H9 (cell line): ENCODE measurements around the gene CRAMP1. TPM values are rescaled to one million over a fixed set of nuclear protein-coding genes. Genes with fewer than 3 reads are reported as not detected.
A peak's percentile ranks its signal among the peaks of the same experiment; 100 is the strongest.

Experiments
- DNase-seq: peaks from one replicate; pipeline ENCODE4 v3.0.0-alpha.2; 2017
- H2AFZ ChIP-seq: one replicate; pipeline ENCODE4 v1.6.1; 2013; ENCODE audit warnings: mild to moderate bottlenecking, low read length, control low read depth, moderate library complexity
- H2AK5ac ChIP-seq: 2 replicates; pipeline ENCODE4 v1.6.1; 2013; ENCODE audit warnings: low read length, control low read depth, mixed read lengths; ENCODE audit not compliant: insufficient read length
- H2BK120ac ChIP-seq: one replicate; pipeline ENCODE4 v1.6.1; 2013; ENCODE audit warnings: low read depth, mild to moderate bottlenecking, low read length, control low read depth, inconsistent platforms; ENCODE audit not compliant: poor library complexity, severe bottlenecking
- H2BK12ac ChIP-seq: 2 replicates; pipeline ENCODE4 v1.6.1; 2013; ENCODE audit warnings: low read length, control low read depth, mixed read lengths, low read depth; ENCODE audit not compliant: insufficient read length
- H2BK15ac ChIP-seq: 2 replicates; pipeline ENCODE4 v1.6.1; 2013; ENCODE audit warnings: low read depth, low read length, control low read depth
- H2BK20ac ChIP-seq: one replicate; pipeline ENCODE4 v1.6.1; 2013; ENCODE audit warnings: low read depth, mild to moderate bottlenecking, low read length, control low read depth, inconsistent platforms; ENCODE audit not compliant: poor library complexity, severe bottlenecking
- H2BK5ac ChIP-seq: 2 replicates; pipeline ENCODE4 v1.6.1; 2013; ENCODE audit warnings: low read length, control low read depth, mixed read lengths; ENCODE audit not compliant: insufficient read length
- H3K14ac ChIP-seq: 2 replicates; pipeline ENCODE4 v1.6.1; 2013; ENCODE audit warnings: low read length, control low read depth; ENCODE audit not compliant: insufficient read depth
- H3K18ac ChIP-seq: 2 replicates; pipeline ENCODE4 v1.6.1; 2013; ENCODE audit warnings: low read depth, mild to moderate bottlenecking, mixed read lengths, low read length, control low read depth; ENCODE audit not compliant: insufficient read length
- H3K23ac ChIP-seq: 2 replicates; pipeline ENCODE4 v1.6.1; 2013; ENCODE audit warnings: low read length, control low read depth, mixed read lengths, low read depth; ENCODE audit not compliant: insufficient read length
- H3K23me2 ChIP-seq: 2 replicates; pipeline ENCODE4 v1.6.1; 2013; ENCODE audit warnings: low read depth, mild to moderate bottlenecking, mixed read lengths, low read length, control low read depth; ENCODE audit not compliant: insufficient read length, poor library complexity, severe bottlenecking
- H3K27ac ChIP-seq: 2 replicates; pipeline ENCODE4 v1.5.1; 2013; ENCODE audit warnings: low read length, control low read depth, mixed read lengths, low read depth; ENCODE audit not compliant: insufficient read length
- H3K27me3 ChIP-seq: 2 replicates; pipeline ENCODE4 v1.6.1; 2013; ENCODE audit warnings: low read length, control low read depth, inconsistent platforms; ENCODE audit not compliant: insufficient read depth
- H3K4ac ChIP-seq: 2 replicates; pipeline ENCODE4 v1.6.1; 2013; ENCODE audit warnings: low read depth, mild to moderate bottlenecking, control low read depth, inconsistent platforms, low read length, moderate library complexity
- H3K4me1 ChIP-seq: 2 replicates; pipeline ENCODE4 v1.6.1; 2013; ENCODE audit warnings: low read length, control low read depth, inconsistent platforms; ENCODE audit not compliant: insufficient read depth
- H3K4me2 ChIP-seq: 2 replicates; pipeline ENCODE4 v1.6.1; 2013; ENCODE audit warnings: low read length, control low read depth, mixed read lengths; ENCODE audit not compliant: insufficient read length, insufficient read depth
- H3K56ac ChIP-seq: 2 replicates; pipeline ENCODE4 v1.6.1; 2013; ENCODE audit warnings: low read depth, mild to moderate bottlenecking, mixed read lengths, low read length, control low read depth; ENCODE audit not compliant: insufficient read length
- H3K79me1 ChIP-seq: 2 replicates; pipeline ENCODE4 v1.6.1; 2013; ENCODE audit warnings: low read depth, mild to moderate bottlenecking, moderate library complexity, low read length, control low read depth, inconsistent platforms; ENCODE audit not compliant: insufficient read depth, poor library complexity, severe bottlenecking
- H3K79me2 ChIP-seq: 2 replicates; pipeline ENCODE4 v1.6.1; 2013; ENCODE audit warnings: low read length, control low read depth, inconsistent platforms; ENCODE audit not compliant: insufficient read depth
- H3K9ac ChIP-seq: 2 replicates; pipeline ENCODE4 v1.6.1; 2013; ENCODE audit warnings: low read length, control low read depth, mixed read lengths; ENCODE audit not compliant: insufficient read length; ENCODE audit errors: extremely low read depth
- H3K9me3 ChIP-seq: one replicate; pipeline ENCODE4 v1.6.1; 2013; ENCODE audit warnings: low read depth, low read length, inconsistent platforms; ENCODE audit not compliant: control insufficient read depth
- H3T11ph ChIP-seq: one replicate; pipeline ENCODE4 v1.6.1; 2013; ENCODE audit warnings: mild to moderate bottlenecking, low read length, control low read depth, inconsistent platforms
- H4K20me1 ChIP-seq: one replicate; pipeline ENCODE4 v1.6.1; 2013; ENCODE audit not compliant: control insufficient read depth, insufficient read length, insufficient read depth
- H4K5ac ChIP-seq: 2 replicates; pipeline ENCODE4 v1.6.1; 2013; ENCODE audit warnings: low read depth, mild to moderate bottlenecking, mixed read lengths, low read length, control low read depth; ENCODE audit not compliant: insufficient read length
- H4K8ac ChIP-seq: replicated peaks from 2 replicates; pipeline ENCODE4 v1.6.1; 2013; ENCODE audit warnings: low read length, control low read depth, mixed read lengths, low read depth; ENCODE audit not compliant: insufficient read length
- H4K91ac ChIP-seq: 2 replicates; pipeline ENCODE4 v1.6.1; 2013; ENCODE audit warnings: low read depth, mild to moderate bottlenecking, moderate library complexity, mixed read lengths, low read length, control low read depth; ENCODE audit not compliant: insufficient read length
- H3K27ac Mint-ChIP-seq, 3 experiments: 2 replicates in 2 of 3; 3 replicates in 1 of 3; pipeline ENCODE4 v1.8.0; 2020 to 2021; ENCODE audit warnings: mixed read lengths in 3 of 3, mild to moderate bottlenecking in 1 of 3, moderate library complexity in 1 of 3
- H3K27me3 Mint-ChIP-seq: 2 replicates; pipeline ENCODE4 v1.8.0; 2021; ENCODE audit warnings: low read depth, mild to moderate bottlenecking, moderate library complexity, mixed read lengths
- H3K36me3 Mint-ChIP-seq, 3 experiments: 2 replicates in 2 of 3; 3 replicates in 1 of 3; pipeline ENCODE4 v1.8.0; 2020 to 2021; ENCODE audit warnings: low read depth in 3 of 3, mixed read lengths in 3 of 3; ENCODE audit not compliant: insufficient read depth in 1 of 3
- H3K4me1 Mint-ChIP-seq, 2 experiments: 2 replicates each; pipeline ENCODE4 v1.8.0; 2020; ENCODE audit warnings: mixed read lengths in 2 of 2
- H3K4me3 Mint-ChIP-seq, 2 experiments: 2 replicates in 1 of 2; 3 replicates in 1 of 2; pipeline ENCODE4 v1.8.0; 2020 to 2021; ENCODE audit warnings: mild to moderate bottlenecking in 2 of 2, mixed read lengths in 2 of 2, moderate library complexity in 1 of 2
- H3K9me3 Mint-ChIP-seq, 2 experiments: 2 replicates in 1 of 2; 3 replicates in 1 of 2; pipeline ENCODE4 v1.8.0; 2020; ENCODE audit warnings: mild to moderate bottlenecking in 2 of 2, mixed read lengths in 2 of 2, moderate library complexity in 1 of 2
- WGBS: extraction: QIAGEN DNeasy Blood & Tissue Kit; methylation state at CpG from one replicate; pipeline ENCODE4 v1.1.7; 2013; ENCODE audit warnings: missing lambda C conversion rate, low lambda C conversion rate, mixed read lengths; ENCODE audit not compliant: insufficient read length; ENCODE audit errors: extremely low coverage; 5-methylcytosine and 5-hydroxymethylcytosine counted together
- total RNA-seq: library from RNA; stranded (reverse); gene quantifications from 2 replicates; pipeline ENCODE4 v1.2.1, GENCODE V29; 2021
- TF ChIP-seq, protein P1 (sequence below): fragments of 200-600 bp; sonication (generic); conservative IDR thresholded peaks from 3 replicates; pipeline ENCODE4 v1.8.0; 2021; ENCODE audit warnings: antibody characterized with exemption, mild to moderate bottlenecking

The CRAMP1 gene
- total RNA-seq, 1 experiment from 2014 or later, result 46.2 TPM

- Histone ChIP-seq H4K8ac (no peak overlapping the region), H3K27me3 (no peaks in the 10 kb centered on the region), H3K18ac (no peak overlapping the region), H4K5ac (no peak overlapping the region), H2BK5ac (no peak overlapping the region), H3K56ac (no peak overlapping the region), H3K23me2 (no peaks in the 10 kb centered on the region), H3K9ac (no peak overlapping the region), H3K27ac (no peak overlapping the region), H3K4me1 (no peaks in the 10 kb centered on the region), H4K20me1 (no peaks in the 10 kb centered on the region), H3K23ac (no peak overlapping the region), H2AFZ (no peak overlapping the region), H2BK12ac (no peak overlapping the region), H4K91ac (no peak overlapping the region), H3T11ph (no peak overlapping the region), H3K9me3 (no peaks in the 10 kb centered on the region), H3K79me2 (no peaks in the 10 kb centered on the region), H2BK20ac (no peak overlapping the region), H2AK5ac (no peak overlapping the region), H2BK15ac (no peak overlapping the region), H3K14ac (no peak overlapping the region; the same call in 1 of the 2 replicates), H3K4ac (no peak overlapping the region), H3K79me1 (no peaks in the 10 kb centered on the region), H3K4me2 (no peak overlapping the region), H2BK120ac (no peak overlapping the region)
- Mint-ChIP-seq H3K27ac (peak overlapping the region; percentile 49 to 90 (median 73); a peak in 4 of 7 replicates), H3K4me1 (no peaks in the 10 kb centered on the region), H3K36me3 (peaks cover 7 to 35% (median 26%) of the 10 kb centered on the region in 3 experiments; a peak in 6 of 7 replicates), H3K4me3 (no peak overlapping the region), H3K27me3 (no peaks in the 10 kb centered on the region), H3K9me3 (no peaks in the 10 kb centered on the region)
- DNase-seq, result no peak
- WGBS, result no CpG with 5 or more reads among the region's 16 CpGs
- TF ChIP-seq, protein P1, sequence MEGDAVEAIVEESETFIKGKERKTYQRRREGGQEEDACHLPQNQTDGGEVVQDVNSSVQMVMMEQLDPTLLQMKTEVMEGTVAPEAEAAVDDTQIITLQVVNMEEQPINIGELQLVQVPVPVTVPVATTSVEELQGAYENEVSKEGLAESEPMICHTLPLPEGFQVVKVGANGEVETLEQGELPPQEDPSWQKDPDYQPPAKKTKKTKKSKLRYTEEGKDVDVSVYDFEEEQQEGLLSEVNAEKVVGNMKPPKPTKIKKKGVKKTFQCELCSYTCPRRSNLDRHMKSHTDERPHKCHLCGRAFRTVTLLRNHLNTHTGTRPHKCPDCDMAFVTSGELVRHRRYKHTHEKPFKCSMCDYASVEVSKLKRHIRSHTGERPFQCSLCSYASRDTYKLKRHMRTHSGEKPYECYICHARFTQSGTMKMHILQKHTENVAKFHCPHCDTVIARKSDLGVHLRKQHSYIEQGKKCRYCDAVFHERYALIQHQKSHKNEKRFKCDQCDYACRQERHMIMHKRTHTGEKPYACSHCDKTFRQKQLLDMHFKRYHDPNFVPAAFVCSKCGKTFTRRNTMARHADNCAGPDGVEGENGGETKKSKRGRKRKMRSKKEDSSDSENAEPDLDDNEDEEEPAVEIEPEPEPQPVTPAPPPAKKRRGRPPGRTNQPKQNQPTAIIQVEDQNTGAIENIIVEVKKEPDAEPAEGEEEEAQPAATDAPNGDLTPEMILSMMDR, result no peak
These were observed 46.9 kb upstream of the CRAMP1 start for GRCh38 chr16:1565083-1565805.
